Measurements from ENCODE around the gene CDK5RAP2.

The CDK5RAP2 gene

GRCh38 chr9:120441426-120442307, 138.3 kb downstream of the CDK5RAP2 start:
- in situ Hi-C loops (cut with MboI; ENCODE audit: low sequenced_read_pairs) = no loop called here

- in situ Hi-C loops (cut with MboI; ENCODE audit: low sequenced_read_pairs) = no loop called here
Observed at GRCh38 chr9:120440791-120441190, 139.2 kb downstream of the CDK5RAP2 start.

- in situ Hi-C loops (cut with MboI; ENCODE audit: low sequenced_read_pairs) = no loop called here
Observed at GRCh38 chr9:120439926-120440325, 140.0 kb downstream of the CDK5RAP2 start.

- in situ Hi-C loops (cut with MboI; ENCODE audit: low sequenced_read_pairs) = no loop called here
Observed at GRCh38 chr9:120438836-120439546, 141.0 kb downstream of the CDK5RAP2 start.

GRCh38 chr9:120438111-120438510, 141.9 kb downstream of the CDK5RAP2 start:
- in situ Hi-C loops (cut with MboI; ENCODE audit: low sequenced_read_pairs) = no loop called here

- in situ Hi-C loops (cut with MboI; ENCODE audit: low sequenced_read_pairs) = no loop called here
Observed at GRCh38 chr9:120436983-120437475, 142.9 kb downstream of the CDK5RAP2 start.

- in situ Hi-C loops (cut with MboI; ENCODE audit: low sequenced_read_pairs) = no loop called here
Observed at GRCh38 chr9:120436446-120436845, 143.5 kb downstream of the CDK5RAP2 start.

- in situ Hi-C loops (cut with MboI; ENCODE audit: low sequenced_read_pairs) = no loop called here
Observed at GRCh38 chr9:120435091-120435490, 144.9 kb downstream of the CDK5RAP2 start.

GRCh38 chr9:120434532-120434931, 145.4 kb downstream of the CDK5RAP2 start:
- in situ Hi-C loops (cut with MboI; ENCODE audit: low sequenced_read_pairs) = no loop called here

- in situ Hi-C loops (cut with MboI; ENCODE audit: low sequenced_read_pairs) = no loop called here
Observed at GRCh38 chr9:120433701-120434100, 146.3 kb downstream of the CDK5RAP2 start.

- in situ Hi-C loops (cut with MboI; ENCODE audit: low sequenced_read_pairs) = no loop called here
Observed at GRCh38 chr9:120432600-120432999, 147.4 kb downstream of the CDK5RAP2 start.

GRCh38 chr9:120431268-120431667, 148.7 kb downstream of the CDK5RAP2 start:
- in situ Hi-C loops (cut with MboI; ENCODE audit: low sequenced_read_pairs) = no loop called here

GRCh38 chr9:120424248-120424647, 155.7 kb downstream of the CDK5RAP2 start:
- in situ Hi-C loops (cut with MboI; ENCODE audit: low sequenced_read_pairs) = no loop called here

- in situ Hi-C loops (cut with MboI; ENCODE audit: low sequenced_read_pairs) = no loop called here
Observed at GRCh38 chr9:120423812-120424211, 156.2 kb downstream of the CDK5RAP2 start.

- in situ Hi-C loops (cut with MboI; ENCODE audit: low sequenced_read_pairs) = no loop called here
Observed at GRCh38 chr9:120421977-120422376, 158.0 kb downstream of the CDK5RAP2 start.

GRCh38 chr9:120418315-120418714, 161.7 kb downstream of the CDK5RAP2 start:
- in situ Hi-C loops (cut with MboI; ENCODE audit: low sequenced_read_pairs) = no loop called here

GRCh38 chr9:120416781-120417427, 163.1 kb downstream of the CDK5RAP2 start:
- in situ Hi-C loops (cut with MboI; ENCODE audit: low sequenced_read_pairs) = no loop called here

GRCh38 chr9:120413121-120414048, 166.6 kb downstream of the CDK5RAP2 start:
- in situ Hi-C loops (cut with MboI; ENCODE audit: low sequenced_read_pairs) = no loop called here

GRCh38 chr9:120412425-120412951, 167.5 kb downstream of the CDK5RAP2 start:
- in situ Hi-C loops (cut with MboI; ENCODE audit: low sequenced_read_pairs) = no loop called here

GRCh38 chr9:120411862-120412424, 168.0 kb downstream of the CDK5RAP2 start:
- in situ Hi-C loops (cut with MboI; ENCODE audit: low sequenced_read_pairs) = no loop called here

All from HL-60/S4 (cell line).